ENCODE data around the gene RTL9. TPM values are rescaled to one million over a fixed set of nuclear protein-coding genes. Genes with fewer than 3 reads are reported as not detected.

The RTL9 gene
- total RNA-seq, 1 experiment from 2014 or later, result 0.24 TPM

- ATAC-seq, result no peak
- Mint-ChIP-seq H3K27ac (no peak overlapping the region), H3K4me1 (peaks cover 27% of the 10 kb centered on the region), H3K27me3 (ENCODE audit: low read depth) (no peaks in the 10 kb centered on the region), H3K36me3 (no peaks in the 10 kb centered on the region), H3K4me3 (no peak overlapping the region), H3K9me3 (no peaks in the 10 kb centered on the region)
- TF ChIP-seq ZNF396 (CRISPR knock-in tag; IDR thresholded peaks at IDR 0.05; ENCODE audit: borderline replicate concordance) (no peak), CDX4 (CRISPR knock-in tag; IDR thresholded peaks at IDR 0.05; ENCODE audit: borderline replicate concordance) (no peak), MXD4 (CRISPR knock-in tag; IDR thresholded peaks at IDR 0.05; ENCODE audit: borderline replicate concordance) (no peak), ZNF423 (CRISPR knock-in tag; IDR thresholded peaks at IDR 0.05) (no peak), FOXP4 (CRISPR knock-in tag; IDR thresholded peaks at IDR 0.05) (no peak), TEAD4 (CRISPR knock-in tag; IDR thresholded peaks at IDR 0.05) (no peak), MAX (CRISPR knock-in tag; IDR thresholded peaks at IDR 0.05) (no peak), GTF2I (CRISPR knock-in tag; conservative IDR thresholded peaks at IDR 0.05) (no peak), ZMAT4 (CRISPR knock-in tag; IDR thresholded peaks at IDR 0.05) (no peak), NR1H2 (CRISPR knock-in tag; IDR thresholded peaks at IDR 0.05) (no peak), ELF4 (CRISPR knock-in tag; IDR thresholded peaks at IDR 0.05; ENCODE audit: low read depth) (no peak), ETV6 (CRISPR knock-in tag; IDR thresholded peaks at IDR 0.05) (no peak), ZNF512 (CRISPR knock-in tag; IDR thresholded peaks at IDR 0.05; ENCODE audit: borderline replicate concordance) (no peak), ZNF317 (CRISPR knock-in tag; IDR thresholded peaks at IDR 0.05; ENCODE audit: borderline replicate concordance, low read depth) (no peak), MLX (CRISPR knock-in tag; IDR thresholded peaks at IDR 0.05) (no peak), CREB1 (CRISPR knock-in tag; IDR thresholded peaks at IDR 0.05) (no peak), FOXP1 (CRISPR knock-in tag; IDR thresholded peaks at IDR 0.05; ENCODE audit: borderline replicate concordance) (no peak), ZBTB43 (CRISPR knock-in tag; IDR thresholded peaks at IDR 0.05) (no peak), E2F4 (CRISPR knock-in tag; IDR thresholded peaks at IDR 0.05; ENCODE audit: borderline replicate concordance, low read depth) (no peak)
- ChIA-PET CTCF (no interaction called here), POLR2A (no interaction called here)
- no peak for DNase-seq (ENCODE audit: low spot score)
Observed at GRCh38 chrX:110397904-110398303, 39.3 kb downstream of the RTL9 start.
